Stimulated activated CD8-positive, alpha-beta memory T cell treated with anti-CD3 and anti-CD28 coated beads, Interleukin-2, amount 100 ng/mL, for 1 hour (primary cell): Measurements from ENCODE around the gene ACOT6.
A peak's percentile ranks its signal among the peaks of the same experiment; 100 is the strongest.
"Not testable (repeated sequence)": the region's sequence is repeated elsewhere in the genome, so short reads cannot be mapped to it uniquely, and the experiment has no call there.

Experiments
- DNase-seq, 2 donors: peaks; one replicate each; pipeline ENCODE4 v3.0.0-alpha.2; 2020; ENCODE audit warnings: low read depth in 2 of 2

Gene ACOT6, protein sequence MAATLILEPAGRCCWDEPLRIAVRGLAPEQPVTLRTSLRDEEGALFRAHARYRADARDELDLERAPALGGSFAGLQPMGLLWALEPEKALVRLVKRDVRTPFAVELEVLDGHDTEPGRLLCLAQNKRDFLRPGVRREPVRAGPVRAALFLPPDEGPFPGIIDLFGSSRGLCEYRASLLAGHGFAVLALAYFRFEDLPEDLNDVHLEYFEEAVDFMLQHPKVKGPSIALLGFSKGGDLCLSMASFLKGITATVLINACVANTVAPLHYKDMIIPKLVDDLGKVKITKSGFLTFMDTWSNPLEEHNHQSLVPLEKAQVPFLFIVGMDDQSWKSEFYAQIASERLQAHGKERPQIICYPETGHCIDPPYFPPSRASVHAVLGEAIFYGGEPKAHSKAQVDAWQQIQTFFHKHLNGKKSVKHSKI

GRCh38 chr14:73612339-73613045 is at the start of gene ACOT6:
Gene ACOT6, plus strand, starts transcription at chr14:73612517. Its CDS starts 55 bp downstream, at chr14:73612572.
- peak; percentile 40 to 43 for DNase-seq

- DNase-seq = not testable (repeated sequence)
Measured at GRCh38 chr14:73562696-73563095, 49.6 kb upstream of the ACOT6 start.

DNA sequence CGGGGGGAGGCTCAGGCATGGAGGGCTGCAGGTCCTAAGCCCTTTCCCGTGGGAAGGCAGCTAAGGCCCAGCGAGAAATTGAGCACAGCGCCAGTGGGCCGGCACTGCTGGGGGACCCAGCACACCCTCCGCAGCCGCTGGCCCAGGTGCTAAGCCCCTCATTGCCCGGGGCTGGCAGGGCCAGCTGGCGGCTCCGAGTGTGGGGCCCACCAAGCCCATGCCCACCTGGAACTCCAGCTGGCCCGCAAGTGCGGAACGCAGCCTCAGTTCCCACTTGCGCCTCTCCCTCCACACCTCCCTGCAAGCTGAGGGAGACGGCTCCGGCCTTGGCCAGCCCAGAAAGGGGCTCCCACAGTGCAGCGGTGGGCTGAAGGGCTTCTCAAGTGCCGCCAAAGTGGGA is 45.9 kb upstream of the ACOT6 start:
- DNase-seq = not testable (repeated sequence)

GRCh38 chr14:73566935-73567334 is 45.4 kb upstream of the ACOT6 start:
- DNase-seq = not testable (repeated sequence)

DNA sequence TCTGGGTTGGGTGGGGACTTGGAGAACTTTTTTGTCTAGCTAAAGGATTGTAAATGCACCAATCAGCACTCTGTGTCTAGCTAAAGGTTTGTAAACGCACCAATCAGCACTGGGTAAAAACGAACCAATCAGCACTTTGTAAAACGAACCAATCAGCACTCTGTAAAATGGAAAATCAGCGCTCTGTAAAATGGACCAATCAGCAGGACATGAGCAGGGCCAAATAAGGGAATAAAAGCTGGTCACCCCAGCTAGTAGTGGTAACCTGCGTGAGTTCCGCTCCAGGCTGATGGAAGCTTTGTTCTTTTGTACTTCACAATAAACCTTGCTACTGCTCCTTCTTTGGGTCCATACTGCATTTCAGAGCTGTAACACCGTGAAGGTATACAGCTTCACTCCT is 45.0 kb upstream of the ACOT6 start:
- no peak for DNase-seq

DNA sequence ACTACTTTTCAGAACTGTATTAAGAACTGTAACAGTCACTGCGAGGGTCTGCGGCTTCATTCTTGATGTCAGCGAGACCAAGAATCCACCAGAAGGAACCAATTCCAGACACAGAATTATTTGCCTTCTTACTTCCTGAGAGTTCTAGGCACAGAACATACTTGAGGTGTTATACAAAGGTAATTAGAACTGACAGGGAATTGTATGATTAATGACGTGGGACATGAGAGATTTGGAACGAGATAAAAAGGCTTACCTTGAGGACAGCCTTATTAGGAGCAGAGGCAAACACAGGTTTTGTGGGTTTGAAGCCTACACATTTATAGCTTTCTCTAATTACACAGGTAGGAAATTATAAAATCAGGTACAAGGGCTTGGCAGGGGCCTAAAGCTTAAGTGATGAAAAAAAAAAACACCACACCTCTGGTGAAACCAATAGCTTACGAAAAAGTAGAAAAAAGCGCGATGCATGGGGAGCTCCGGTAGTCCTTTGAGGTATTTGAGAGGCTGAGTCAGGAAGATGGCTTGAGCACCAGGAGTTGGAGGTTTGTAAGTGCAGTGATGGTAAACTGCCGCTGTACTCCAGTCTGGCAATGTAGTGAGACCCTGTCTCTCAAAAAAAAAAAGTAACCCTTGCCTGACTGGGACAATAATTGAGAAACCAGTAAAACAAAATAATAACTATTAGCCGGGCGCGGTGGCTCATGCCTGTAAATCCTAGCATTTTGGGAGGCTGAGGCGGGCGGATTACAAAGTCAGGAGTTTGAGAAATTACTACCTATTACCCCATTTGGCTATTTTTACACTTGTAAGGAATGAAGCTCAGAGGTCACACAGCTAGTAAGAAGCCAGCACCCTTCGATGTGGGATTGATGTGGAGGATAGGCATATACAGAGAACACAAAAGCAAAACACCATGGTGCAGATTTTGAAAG is 44.1 kb upstream of the ACOT6 start:
- DNase-seq = no peak

DNA sequence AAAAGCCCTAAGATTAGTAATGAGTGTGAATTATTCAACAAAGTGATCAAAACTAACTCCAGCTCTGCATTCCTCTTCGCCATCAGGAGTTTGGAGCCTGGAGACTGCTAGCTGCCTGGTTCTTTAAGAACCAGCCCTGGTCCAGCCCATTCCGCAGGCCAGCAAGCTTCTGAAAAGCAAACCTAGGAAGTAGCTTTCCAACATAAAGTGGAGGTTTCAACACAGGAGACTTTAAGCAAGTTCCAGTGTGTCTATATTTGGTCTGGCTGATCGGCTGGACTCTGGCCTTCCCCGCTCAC is 43.5 kb upstream of the ACOT6 start:
- DNase-seq = not testable (repeated sequence)

DNA sequence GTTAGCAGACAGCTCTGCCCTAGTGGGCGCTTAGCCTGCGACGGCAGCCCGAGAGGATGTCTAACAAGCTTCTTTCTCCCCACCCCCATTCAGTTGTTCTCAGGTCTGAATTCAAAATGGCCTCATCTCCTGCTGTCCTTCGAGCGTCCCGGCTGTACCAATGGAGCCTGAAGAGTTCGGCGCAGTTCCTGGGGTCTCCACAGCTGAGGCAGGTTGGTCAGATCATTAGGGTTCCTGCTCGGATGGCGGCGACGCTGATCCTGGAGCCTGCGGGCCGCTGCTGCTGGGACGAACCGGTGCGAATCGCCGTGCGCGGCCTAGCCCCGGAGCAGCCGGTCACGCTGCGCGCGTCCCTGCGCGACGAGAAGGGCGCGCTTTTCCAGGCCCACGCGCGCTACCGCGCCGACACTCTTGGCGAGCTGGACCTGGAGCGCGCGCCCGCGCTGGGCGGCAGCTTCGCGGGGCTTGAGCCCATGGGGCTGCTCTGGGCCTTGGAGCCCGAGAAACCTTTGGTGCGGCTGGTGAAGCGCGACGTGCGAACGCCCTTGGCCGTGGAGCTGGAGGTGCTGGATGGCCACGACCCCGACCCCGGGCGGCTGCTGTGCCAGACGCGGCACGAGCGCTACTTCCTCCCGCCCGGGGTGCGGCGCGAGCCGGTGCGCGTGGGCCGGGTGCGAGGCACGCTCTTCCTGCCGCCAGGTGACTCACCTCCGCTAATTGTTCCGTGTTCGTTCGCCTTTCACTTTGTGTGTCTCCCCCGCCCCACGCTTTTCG is 42.9 kb upstream of the ACOT6 start, which contains the start of gene ACOT2:
Gene ACOT2, plus strand, starts transcription at position 29 of the 774 bp plus-strand sequence. Its CDS starts 28 bp downstream, at position 57.
- peak; percentile 51 to 70 for DNase-seq

GRCh38 chr14:73570913-73571312 is 41.4 kb upstream of the ACOT6 start:
- peak; percentile 27 to 31 for DNase-seq

GRCh38 chr14:73573034-73573433 is 39.3 kb upstream of the ACOT6 start:
- DNase-seq = not testable (repeated sequence)

GRCh38 chr14:73573740-73574139 is 38.6 kb upstream of the ACOT6 start:
- not testable (repeated sequence) for DNase-seq

DNA sequence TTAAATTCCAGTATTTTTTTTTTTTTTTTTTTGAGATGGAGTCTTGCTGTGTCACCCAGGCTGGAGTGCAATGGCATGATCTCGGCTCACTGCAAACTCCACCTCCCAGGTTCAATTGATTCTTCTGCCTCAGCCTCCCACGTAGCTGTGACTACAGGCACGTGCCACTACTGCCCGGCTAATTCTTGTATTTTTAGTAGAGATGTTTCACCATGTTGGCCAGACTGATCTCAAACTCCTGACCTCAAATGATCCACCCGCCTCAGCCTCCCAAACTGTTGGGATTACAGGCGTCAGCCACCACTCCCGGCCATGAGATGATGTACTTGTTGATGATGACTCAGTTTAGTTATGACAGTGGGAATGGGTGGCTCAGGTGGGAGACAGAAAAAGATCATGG is 38.1 kb upstream of the ACOT6 start:
- not testable (repeated sequence) for DNase-seq

- DNase-seq = no peak
Measured at GRCh38 chr14:73576391-73576790, 35.9 kb upstream of the ACOT6 start.

- DNase-seq = not testable (repeated sequence)
Measured at GRCh38 chr14:73577214-73577613, 35.1 kb upstream of the ACOT6 start.

DNA sequence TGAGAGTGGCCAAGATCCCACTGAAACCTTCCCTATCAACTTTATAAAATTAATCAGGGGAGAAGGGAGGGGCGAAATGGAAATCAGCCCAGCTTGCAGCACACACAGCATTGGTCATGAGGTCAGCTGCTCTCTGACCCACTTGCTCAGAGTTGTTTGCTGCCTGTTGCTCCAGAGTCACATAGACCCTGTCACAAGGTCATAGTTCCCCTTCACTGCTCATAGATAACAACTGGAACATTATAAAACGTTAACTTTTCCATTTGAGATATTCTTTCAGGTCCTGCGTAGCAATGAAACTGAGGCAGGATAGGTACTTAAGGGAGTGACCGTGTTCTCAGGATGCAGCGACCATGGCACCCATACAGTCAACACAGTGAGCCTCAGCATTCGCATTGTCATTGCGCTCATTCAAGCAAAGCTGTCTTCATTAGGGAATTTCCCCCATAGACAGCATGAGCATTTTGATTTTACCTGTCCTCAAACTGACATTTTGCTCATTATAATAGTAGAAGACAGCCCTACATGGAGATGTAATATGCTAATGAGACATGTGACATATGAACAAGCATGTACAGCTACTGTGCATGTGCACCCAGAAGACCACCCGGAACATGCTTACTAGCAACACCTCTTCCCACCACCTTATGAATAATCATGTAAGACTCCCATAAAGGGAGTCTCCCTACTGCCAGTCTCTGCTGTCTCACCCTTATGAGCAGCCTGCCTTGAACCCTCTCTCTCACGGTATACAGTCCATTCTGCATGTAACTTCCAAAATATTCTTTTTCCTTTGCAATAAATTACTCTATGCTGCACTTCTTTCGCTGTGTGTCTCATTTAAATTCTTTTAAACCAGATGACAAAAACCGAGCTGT is 30.0 kb upstream of the ACOT6 start:
- DNase-seq = not testable (repeated sequence)

DNA sequence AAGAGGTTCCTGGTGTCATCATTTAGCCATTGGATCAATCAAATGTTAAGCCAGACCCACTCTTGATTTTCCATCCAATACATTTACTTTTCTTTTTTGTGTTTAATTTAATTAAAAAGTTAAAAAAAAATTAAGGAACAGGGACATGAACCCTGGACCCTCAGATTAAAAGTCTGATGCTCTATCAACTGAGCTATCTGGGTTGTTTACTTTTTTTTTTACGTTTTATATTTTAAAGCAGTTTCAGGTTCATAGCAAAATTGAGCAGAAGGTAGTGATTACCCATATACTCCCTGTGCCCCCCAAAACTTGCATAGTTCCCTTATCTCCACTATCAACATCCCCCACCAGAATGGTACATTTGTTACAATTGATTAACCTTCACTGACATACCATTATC is 23.6 kb upstream of the ACOT6 start:
- no peak for DNase-seq

GRCh38 chr14:73589116-73589515 is 23.2 kb upstream of the ACOT6 start:
- DNase-seq = no peak

- DNase-seq = not testable (repeated sequence)
Measured at GRCh38 chr14:73590673-73591004, 21.7 kb upstream of the ACOT6 start.

DNA sequence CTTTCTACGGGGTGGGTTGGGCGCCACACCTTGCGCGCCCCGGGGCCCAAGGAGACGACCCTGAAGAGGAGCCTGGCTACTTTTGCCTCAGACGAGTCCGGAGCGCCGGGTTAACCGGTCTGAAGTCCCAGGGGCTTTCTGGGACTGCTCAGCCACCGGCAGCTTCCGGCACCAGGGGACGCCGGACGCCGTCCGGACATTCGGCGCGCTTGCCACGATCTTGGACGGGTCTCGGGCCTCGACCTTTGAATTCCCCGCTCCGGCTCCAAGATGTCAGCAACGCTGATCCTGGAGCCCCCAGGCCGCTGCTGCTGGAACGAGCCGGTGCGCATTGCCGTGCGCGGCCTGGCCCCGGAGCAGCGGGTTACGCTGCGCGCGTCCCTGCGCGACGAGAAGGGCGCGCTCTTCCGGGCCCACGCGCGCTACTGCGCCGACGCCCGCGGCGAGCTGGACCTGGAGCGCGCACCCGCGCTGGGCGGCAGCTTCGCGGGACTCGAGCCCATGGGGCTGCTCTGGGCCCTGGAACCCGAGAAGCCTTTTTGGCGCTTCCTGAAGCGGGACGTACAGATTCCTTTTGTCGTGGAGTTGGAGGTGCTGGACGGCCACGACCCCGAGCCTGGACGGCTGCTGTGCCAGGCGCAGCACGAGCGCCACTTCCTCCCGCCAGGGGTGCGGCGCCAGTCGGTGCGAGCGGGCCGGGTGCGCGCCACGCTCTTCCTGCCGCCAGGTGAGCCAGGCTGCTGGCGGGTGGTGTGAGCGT is 20.4 kb upstream of the ACOT6 start, which contains the start of gene ACOT4:
Gene ACOT4, plus strand, starts transcription at position 184 of the 760 bp plus-strand sequence. Its CDS starts 87 bp downstream, at position 271.
- peak; percentile 3 to 30 for DNase-seq
